GM10266 (cell line): ENCODE data around the gene LAMA3.

Experiments used
- DNase-seq: peaks from one replicate; pipeline ENCODE4 v3.0.0; 2012; ENCODE audit errors: extremely low spot score
- TF ChIP-seq, protein P1 (sequence below): IDR thresholded peaks from 2 replicates; pipeline ENCODE4 v1.5.1; 2012; ENCODE audit warnings: mild to moderate bottlenecking, low read depth; ENCODE audit not compliant: control insufficient read depth, insufficient read depth; ENCODE audit errors: missing control alignments

Gene LAMA3

DNA sequence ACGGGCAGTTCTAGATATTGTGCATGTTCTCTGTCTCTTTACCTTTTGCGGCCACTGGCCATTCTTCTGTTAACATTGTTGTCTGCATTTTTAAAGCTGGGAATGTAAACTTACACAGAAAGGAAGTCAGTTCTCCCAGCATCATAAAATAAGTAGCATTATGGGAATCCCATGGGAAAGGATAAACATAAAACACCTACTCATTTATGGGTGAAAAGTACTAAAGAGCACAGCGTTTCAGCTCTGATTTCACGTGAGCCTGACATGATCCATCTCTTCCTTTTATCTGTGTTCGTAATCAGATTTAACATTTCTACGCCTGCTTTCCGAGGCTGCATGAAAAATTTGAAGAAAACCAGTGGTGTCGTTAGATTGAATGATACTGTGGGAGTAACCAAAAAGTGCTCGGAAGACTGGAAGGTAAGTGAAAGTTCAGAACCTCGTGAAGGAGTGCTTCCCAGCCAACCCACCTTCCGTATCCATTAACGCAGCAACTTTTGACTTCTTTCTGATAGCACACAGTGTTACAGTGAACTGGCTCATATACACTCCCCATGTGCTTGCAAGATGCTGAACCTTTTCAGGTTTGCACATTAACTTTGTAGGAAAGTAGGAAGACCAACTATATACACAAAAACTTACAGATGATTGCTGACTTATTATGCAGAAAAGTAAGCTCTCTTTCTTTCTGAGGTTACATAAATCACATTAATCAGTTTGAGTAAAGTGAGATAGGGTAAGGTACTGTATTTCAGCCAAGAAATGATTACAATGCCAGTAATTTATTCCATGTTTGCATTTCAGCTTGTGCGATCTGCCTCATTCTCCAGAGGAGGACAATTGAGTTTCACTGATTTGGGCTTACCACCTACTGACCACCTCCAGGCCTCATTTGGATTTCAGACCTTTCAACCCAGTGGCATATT, 238.8 kb downstream of the LAMA3 start:
- TF ChIP-seq, protein P1, sequence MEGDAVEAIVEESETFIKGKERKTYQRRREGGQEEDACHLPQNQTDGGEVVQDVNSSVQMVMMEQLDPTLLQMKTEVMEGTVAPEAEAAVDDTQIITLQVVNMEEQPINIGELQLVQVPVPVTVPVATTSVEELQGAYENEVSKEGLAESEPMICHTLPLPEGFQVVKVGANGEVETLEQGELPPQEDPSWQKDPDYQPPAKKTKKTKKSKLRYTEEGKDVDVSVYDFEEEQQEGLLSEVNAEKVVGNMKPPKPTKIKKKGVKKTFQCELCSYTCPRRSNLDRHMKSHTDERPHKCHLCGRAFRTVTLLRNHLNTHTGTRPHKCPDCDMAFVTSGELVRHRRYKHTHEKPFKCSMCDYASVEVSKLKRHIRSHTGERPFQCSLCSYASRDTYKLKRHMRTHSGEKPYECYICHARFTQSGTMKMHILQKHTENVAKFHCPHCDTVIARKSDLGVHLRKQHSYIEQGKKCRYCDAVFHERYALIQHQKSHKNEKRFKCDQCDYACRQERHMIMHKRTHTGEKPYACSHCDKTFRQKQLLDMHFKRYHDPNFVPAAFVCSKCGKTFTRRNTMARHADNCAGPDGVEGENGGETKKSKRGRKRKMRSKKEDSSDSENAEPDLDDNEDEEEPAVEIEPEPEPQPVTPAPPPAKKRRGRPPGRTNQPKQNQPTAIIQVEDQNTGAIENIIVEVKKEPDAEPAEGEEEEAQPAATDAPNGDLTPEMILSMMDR: no peak
- DNase-seq: no peak

DNA sequence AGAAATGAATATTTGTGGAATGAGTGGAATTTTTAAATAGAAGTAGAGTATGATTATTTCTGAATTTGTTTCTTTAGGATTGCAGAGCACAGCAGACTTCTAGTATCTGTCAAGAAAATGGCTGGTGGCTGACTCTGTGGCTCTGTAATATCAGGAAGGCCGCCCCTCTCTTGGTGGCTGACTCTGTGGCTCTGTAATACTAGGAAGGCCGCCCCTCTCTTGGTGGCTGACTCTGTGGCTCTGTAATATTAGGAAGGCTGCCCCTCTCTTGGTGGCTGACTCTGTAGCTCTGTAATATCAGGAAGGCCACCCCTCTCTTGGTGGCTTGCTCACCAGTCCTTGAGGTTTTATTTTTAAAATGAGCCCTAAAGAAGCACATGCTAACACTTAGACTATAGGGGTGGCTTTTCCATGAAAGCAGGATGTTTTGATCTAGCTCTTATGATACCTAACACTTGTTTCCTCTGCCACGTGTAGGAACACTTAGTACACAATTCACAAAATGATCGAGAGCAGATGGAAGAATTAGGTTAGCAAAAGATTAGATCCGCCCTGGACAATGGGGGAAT, 240.2 kb downstream of the LAMA3 start:
- DNase-seq: no peak
- TF ChIP-seq, protein P1: no peak

DNA sequence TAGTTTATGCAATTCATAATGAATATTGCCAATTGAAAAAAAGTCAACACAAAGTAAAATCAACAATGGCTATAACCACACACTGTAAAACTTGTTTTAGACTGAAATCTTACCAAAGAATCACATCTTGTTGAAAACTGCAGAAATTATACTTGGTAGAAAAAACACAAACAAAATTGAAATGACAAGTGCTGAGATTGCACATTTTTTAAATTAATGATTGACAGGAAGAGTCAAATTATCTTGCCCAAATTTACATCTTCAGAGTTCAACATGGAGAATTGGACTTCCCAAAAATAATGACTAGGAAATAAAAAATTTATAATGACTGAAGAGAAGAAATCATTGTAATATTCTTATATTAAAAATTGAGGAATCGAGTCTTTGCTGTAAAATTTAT, 240.7 kb downstream of the LAMA3 start:
- TF ChIP-seq, protein P1: no peak
- no peak for DNase-seq

DNA sequence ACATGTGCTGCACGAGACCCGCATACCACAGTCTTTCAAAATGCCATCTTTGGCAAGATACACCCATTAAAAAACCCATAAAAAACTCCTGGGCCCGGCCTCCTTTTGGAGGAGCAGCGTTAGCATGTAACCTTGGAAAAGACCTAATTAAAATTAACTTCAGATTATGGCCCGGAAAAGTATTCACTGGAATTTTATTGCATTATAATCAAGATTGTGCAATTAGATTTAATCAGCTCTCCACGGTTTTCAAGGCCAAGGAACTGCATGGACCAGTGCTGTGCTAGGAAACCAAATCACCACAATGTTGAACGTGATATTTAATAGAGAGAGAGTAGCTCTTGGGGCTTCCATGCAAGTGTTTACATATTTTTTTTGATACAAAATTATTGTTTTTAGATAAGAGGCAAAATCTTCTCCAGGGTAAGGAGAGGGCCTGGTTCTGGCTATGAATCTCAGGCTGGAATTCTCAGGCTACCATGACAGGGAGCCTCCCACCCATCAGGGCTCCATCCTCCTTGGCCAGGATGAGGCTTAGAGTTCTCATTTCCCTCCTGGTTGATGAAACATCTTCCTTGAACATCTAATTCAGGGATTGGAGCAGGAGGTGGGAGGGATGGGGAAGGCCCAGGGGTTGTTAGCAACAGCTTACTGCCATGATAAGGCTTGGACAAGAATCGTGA, 243.3 kb downstream of the LAMA3 start:
- TF ChIP-seq, protein P1: no peak
- DNase-seq: no peak

DNA sequence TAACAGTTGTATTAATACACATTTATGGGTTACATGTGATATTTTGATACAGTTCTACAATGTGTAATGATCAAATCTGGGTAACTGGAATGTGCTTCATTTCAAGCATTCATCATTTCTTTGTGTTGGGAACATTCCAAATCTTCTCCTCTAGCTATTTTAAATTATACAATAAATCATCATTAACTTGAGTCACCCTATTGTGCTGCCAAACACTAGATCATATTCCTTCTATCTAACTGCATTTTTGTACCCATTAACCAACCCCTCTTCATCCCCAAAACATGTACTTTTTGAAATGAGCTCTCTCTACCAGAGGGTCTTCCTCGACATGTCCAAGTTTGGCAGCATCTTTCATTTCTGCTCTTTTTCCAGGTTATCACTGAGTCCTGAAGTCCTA, 244.2 kb downstream of the LAMA3 start:
- TF ChIP-seq, protein P1: no peak
- DNase-seq: no peak

DNA sequence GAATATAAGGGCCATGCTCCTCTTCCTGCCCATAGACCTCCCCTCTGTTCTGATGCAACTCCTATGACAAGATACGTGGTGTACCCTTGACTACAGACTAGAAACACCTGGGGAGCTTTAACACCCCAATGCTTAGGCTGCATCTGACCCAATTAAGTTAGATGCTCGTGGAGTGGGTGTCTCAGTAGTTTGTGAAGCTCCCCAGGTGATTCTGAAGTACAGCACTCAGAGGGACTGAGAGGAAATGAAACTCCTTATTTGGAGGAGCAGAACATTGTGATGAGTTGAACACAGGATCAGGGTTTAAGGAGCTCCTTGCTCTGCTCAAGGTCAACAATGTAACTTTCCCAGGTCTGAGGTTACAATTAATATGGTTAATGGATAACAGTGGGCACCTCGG, 245.0 kb downstream of the LAMA3 start:
- no peak for DNase-seq
- TF ChIP-seq, protein P1: no peak
